HepG2 (cell line): ENCODE data around the gene TFEB. TPM values are rescaled to one million over a fixed set of nuclear protein-coding genes. Genes with fewer than 3 reads are reported as not detected.

ENCODE experiments used
- ATAC-seq: fragments of 200-7000 bp; cut with Tn5 transposase; 3 replicates; pipeline ENCODE4 v1.9.1; 2020; ENCODE audit warnings: mild to moderate bottlenecking, moderate library complexity
- BruUV-seq: library from RNA; stranded (reverse); fragments of 400-500 nt; replicated peaks from 2 replicates; lab custom pipeline; 2021; lab: Mats Ljungman, UMichigan
- CTCF ChIA-PET: fragments of 300-600 bp; formaldehyde crosslinking; extraction: SDS; loops from one replicate; lab custom pipeline; 2021; ENCODE audit warnings: low total read pairs, inconsistent platforms, low intra/inter-chr PET ratio; lab: Yijun Ruan, JAX
- POLR2A ChIA-PET: fragments of 350-600 bp; sonication (Branson Sonifier 250); formaldehyde crosslinking; loops from one replicate; lab custom pipeline; 2020; ENCODE audit warnings: antibody characterized with exemption, inconsistent platforms; lab: Yijun Ruan, JAX
- DNase-seq: peaks from one replicate; pipeline ENCODE4 v3.0.0-alpha.2; 2015; ENCODE audit warnings: low spot score
- FAIRE-seq: peaks from 3 replicates; lab custom pipeline; 2011; peaks lifted over from hg19 to GRCh38; lab: Jason Lieb, UNC
- H2AFZ ChIP-seq: one replicate; pipeline ENCODE4 v1.6.1; 2011; ENCODE audit warnings: low read length, inconsistent platforms
- H3K27ac ChIP-seq: fragments of 300-600 bp; 3 replicates; pipeline ENCODE4 v1.8.0; 2011; ENCODE audit warnings: mixed run types, mild to moderate bottlenecking, mixed read lengths, low read length, inconsistent platforms; ENCODE audit not compliant: insufficient read depth; ENCODE audit errors: extremely low read length
- H3K27me3 ChIP-seq, 2 experiments: fragments of 200-600 bp in 1 of 2; 2 replicates in 1 of 2; 3 replicates in 1 of 2; pipeline versions ENCODE4 v1.6.0 to v1.8.0; 2011; ENCODE audit warnings: low read length in 2 of 2, mild to moderate bottlenecking in 2 of 2, moderate library complexity in 2 of 2, inconsistent platforms in 1 of 2; ENCODE audit not compliant: insufficient read depth in 2 of 2, control insufficient read depth in 1 of 2
- H3K36me3 ChIP-seq, 2 experiments: fragments of 200-600 bp in 1 of 2; replicated peaks in 1 of 2; 2 replicates in 1 of 2; 3 replicates in 1 of 2; pipeline versions ENCODE4 v1.5.1 to v1.8.0; 2011; ENCODE audit warnings: low read length in 2 of 2, inconsistent platforms in 1 of 2; ENCODE audit not compliant: insufficient read depth in 2 of 2, control insufficient read depth in 1 of 2
- H3K4me1 ChIP-seq: 2 replicates; pipeline ENCODE4 v1.5.1; 2012; ENCODE audit warnings: low read length, inconsistent platforms; ENCODE audit not compliant: insufficient read depth
- H3K4me2 ChIP-seq: 2 replicates; pipeline ENCODE4 v1.6.0; 2011; ENCODE audit warnings: low read depth, low read length, inconsistent platforms
- H3K4me3 ChIP-seq, 3 experiments: fragments of 200-600 bp in 1 of 3; sonication (generic), shearing (Covaris generic) in 1 of 3; replicated peaks in 1 of 3; 2 replicates each; pipeline ENCODE4 v1.5.1; 2011 to 2016; ENCODE audit warnings: low read length in 3 of 3, inconsistent platforms in 2 of 3, low read depth in 2 of 3, mild to moderate bottlenecking in 2 of 3, control low read depth in 1 of 3, mixed read lengths in 1 of 3; ENCODE audit not compliant: insufficient read depth in 1 of 3
- H3K79me2 ChIP-seq: one replicate; pipeline ENCODE4 v1.6.1; 2011; ENCODE audit warnings: low read length, inconsistent platforms; ENCODE audit not compliant: insufficient read depth
- H3K9ac ChIP-seq: 2 replicates; pipeline ENCODE4 v1.6.0; 2011; ENCODE audit warnings: mild to moderate bottlenecking, low read depth, low read length, inconsistent platforms; ENCODE audit not compliant: insufficient read depth
- H3K9me3 ChIP-seq: 2 replicates; pipeline ENCODE4 v1.5.1; 2012; ENCODE audit warnings: mild to moderate bottlenecking, low read length
- H4K20me1 ChIP-seq: 2 replicates; pipeline ENCODE4 v1.6.0; 2011; ENCODE audit warnings: inconsistent platforms, mild to moderate bottlenecking, low read length, moderate library complexity; ENCODE audit not compliant: insufficient read depth
- CBX2 ChIP-seq, 2 experiments: fragments of 200-600 bp in 1 of 2; sonication (generic); formaldehyde crosslinking in 1 of 2; IDR thresholded peaks; 2 replicates each; pipeline versions ENCODE4 v1.7.0 to v1.8.1; 2018 to 2022; ENCODE audit warnings: low read depth in 2 of 2, low read length in 1 of 2, mild to moderate bottlenecking in 1 of 2, missing genetic modification reagents in 1 of 2
- CTCF ChIP-seq: sonication (generic); formaldehyde crosslinking; IDR thresholded peaks from 2 replicates; pipeline ENCODE4 v1.5.0; 2020; ENCODE audit warnings: mild to moderate bottlenecking, missing genetic modification reagents, moderate library complexity
- DNMT3B ChIP-seq: conservative IDR thresholded peaks from 2 replicates; pipeline ENCODE4 v1.6.1; 2016; ENCODE audit warnings: missing biosample characterization, control low read depth
- GMEB1 ChIP-seq: sonication (generic); formaldehyde crosslinking; IDR thresholded peaks from 2 replicates; pipeline ENCODE4 v1.5.1; 2020; ENCODE audit warnings: missing genetic modification reagents, mild to moderate bottlenecking, borderline replicate concordance
- RBM39 ChIP-seq: fragments of 200-400 bp; formaldehyde crosslinking; IDR thresholded peaks from one replicate; pipeline ENCODE4 v1.6.1; 2018; ENCODE audit warnings: antibody characterized with exemption, mild to moderate bottlenecking, low read depth, low read length; ENCODE audit not compliant: poor library complexity, severe bottlenecking
- SAFB2 ChIP-seq: sonication (generic); formaldehyde crosslinking; IDR thresholded peaks from 2 replicates; pipeline ENCODE4 v1.5.1; 2020; ENCODE audit warnings: missing genetic modification reagents, low read depth, mild to moderate bottlenecking, borderline replicate concordance
- SIX1 ChIP-seq: sonication (generic); formaldehyde crosslinking; IDR thresholded peaks from 2 replicates; pipeline ENCODE4 v1.4.0; 2020; ENCODE audit warnings: missing genetic modification reagents, borderline replicate concordance
- ZFP91 ChIP-seq: sonication (generic); formaldehyde crosslinking; IDR thresholded peaks from 2 replicates; pipeline ENCODE4 v1.9.0; 2022; ENCODE audit warnings: missing genetic modification reagents, mild to moderate bottlenecking, borderline replicate concordance
- ZNF232 ChIP-seq: sonication (generic); formaldehyde crosslinking; IDR thresholded peaks from 2 replicates; pipeline ENCODE4 v1.4.0; 2020; ENCODE audit warnings: missing genetic modification reagents, borderline replicate concordance
- ZNF337 ChIP-seq: sonication (generic); formaldehyde crosslinking; IDR thresholded peaks from 2 replicates; pipeline ENCODE4 v1.5.1; 2020; ENCODE audit warnings: missing genetic modification reagents, low read depth, mild to moderate bottlenecking, borderline replicate concordance
- ZNF446 ChIP-seq: sonication (generic); formaldehyde crosslinking; IDR thresholded peaks from 2 replicates; pipeline ENCODE4 v1.5.0; 2020; ENCODE audit warnings: mild to moderate bottlenecking, missing genetic modification reagents
- ZNF460 ChIP-seq: sonication (generic); formaldehyde crosslinking; IDR thresholded peaks from 2 replicates; pipeline ENCODE4 v1.5.1; 2020; ENCODE audit warnings: missing genetic modification reagents, mild to moderate bottlenecking, borderline replicate concordance
- ZNF605 ChIP-seq: sonication (generic); formaldehyde crosslinking; IDR thresholded peaks from 2 replicates; pipeline ENCODE4 v1.8.0; 2022; ENCODE audit warnings: mild to moderate bottlenecking, missing genetic modification reagents
- ZNF7 ChIP-seq: IDR thresholded peaks from 2 replicates; pipeline ENCODE4 v1.6.1; 2016; ENCODE audit warnings: missing biosample characterization, missing genetic modification reagents
- ZNF724P ChIP-seq: sonication (generic); formaldehyde crosslinking; IDR thresholded peaks from 2 replicates; pipeline ENCODE4 v1.8.0; 2022; ENCODE audit warnings: missing genetic modification reagents, borderline replicate concordance
- ZSCAN12 ChIP-seq: sonication (generic); formaldehyde crosslinking; IDR thresholded peaks from 2 replicates; pipeline ENCODE4 v1.9.0; 2021; ENCODE audit warnings: mild to moderate bottlenecking, missing genetic modification reagents
- WGBS: methylation state at CpG from one replicate; pipeline ENCODE4 v1.1.6; 2017; ENCODE audit warnings: low lambda C conversion rate; 5-methylcytosine and 5-hydroxymethylcytosine counted together
- in situ Hi-C: cut with HindIII; loops from 2 replicates; pipeline ENCODE4 v1.10.0; 2017; ENCODE audit warnings: low pct_unique_long_range_greater_than_20kb; ENCODE audit not compliant: extremely low pct_ligation_motif_present
- intact Hi-C: fragments of 100-400 bp; cut with micrococcal nuclease; formaldehyde crosslinking; loops from one replicate; pipeline ENCODE4 v1.10.0; 2022; ENCODE audit not compliant: unreplicated experiment
- polyA plus RNA-seq, 8 experiments: library from polyadenylated mRNA; depleted of rRNA in 3 of 8; stranded (reverse) in 7 of 8; unstranded in 1 of 8; fragments of >200 nt; fragmentation: Illumina TruSeq in 4 of 8; extraction: Trizol in 4 of 8; gene quantifications; 2 replicates each; pipeline versions ENCODE4 v1.2.1 to v1.2.3, GENCODE V29; 2011 to 2016; ENCODE audit warnings: low read depth in 4 of 8, missing spikeins in 1 of 8, mixed read lengths in 1 of 8; ENCODE audit not compliant: insufficient read depth in 1 of 8
- total RNA-seq, 5 experiments: library from RNA; depleted of rRNA; stranded (reverse); fragments of >200 nt; fragmentation: Illumina TruSeq; extraction: Trizol; gene quantifications; 2 replicates each; pipeline ENCODE4 v1.2.3, GENCODE V29; 2016; ENCODE audit warnings: low read depth in 1 of 5

Gene TFEB
- total and polyA plus RNA-seq, 2 of the 13 experiments (the other 11 are each of a cell fraction or from before 2014, with no cell fraction given), result 13.3 to 18.7 TPM

- WGBS, result 37% methylated on average over 16 of the region's 19 CpGs
- no peaks in the 10 kb centered on the region for H3K36me3 ChIP-seq
- DNase-seq (peak; percentile 58), FAIRE-seq (peak; percentile 44), ATAC-seq (peak; percentile 62)
- no peaks in the 10 kb centered on the region; a peak in 1 of 5 replicates for H3K27me3 ChIP-seq
- H3K4me1 ChIP-seq, result peaks cover 62% of the 10 kb centered on the region
- intact Hi-C loops (loop anchor here (10.0 kb wide), 1 partner anchor 316 kb away; no protein-coding TSS in a partner anchor), in situ Hi-C loops (no loop called here)
- CTCF ChIA-PET, result interaction anchor here (1.3 to 1.8 kb wide), 2 partner anchors 22 to 48 kb away, joined by 3 to 4 read pairs; no protein-coding TSS in a partner anchor
- peak overlapping the region in 2 of 3 experiments; percentile 23 to 43; a peak in 3 of 6 replicates for H3K4me3 ChIP-seq
- peak overlapping the region; percentile 65 for H3K4me2 ChIP-seq
- POLR2A ChIA-PET, result interaction anchor here (0.7 to 1.9 kb wide), 5 partner anchors 13 to 59 kb away, joined by 3 to 6 read pairs (median 3); partner anchors contain the start of genes FRS3 and TOMM6
- H3K79me2 ChIP-seq, result peaks cover 5% of the 10 kb centered on the region
- BruUV-seq, result no TSS peak
- peak overlapping the region; percentile 34 for H3K9ac ChIP-seq
- peak overlapping the region; percentile 49 for H3K27ac ChIP-seq
- no peaks in the 10 kb centered on the region for H3K9me3 ChIP-seq
- no peak overlapping the region for H2AFZ ChIP-seq
- H4K20me1 ChIP-seq, result no peaks in the 10 kb centered on the region
- TF ChIP-seq RBM39, result peak; percentile 70
- no peak for TF ChIP-seq ZSCAN12 (CRISPR knock-in tag)
- no peak for TF ChIP-seq SAFB2
- TF ChIP-seq ZNF605 (CRISPR knock-in tag), result peak; percentile 64; the same call in 1 of the 2 replicates
- no peak for TF ChIP-seq ZNF460 (CRISPR knock-in tag)
- peak; percentile 59; the same call in 1 of the 2 replicates for TF ChIP-seq ZFP91
- no peak for TF ChIP-seq ZNF724P (CRISPR knock-in tag)
- 0 out of 2 replicates have a peak, but pooled peaks have one; percentile 54 for TF ChIP-seq ZNF446 (CRISPR knock-in tag)
- TF ChIP-seq CBX2 (IDR thresholded peaks at IDR 0.05; ENCODE audit: low read depth, low read length), result no peak
- no peak for TF ChIP-seq CBX2 (CRISPR knock-in tag; IDR thresholded peaks at IDR 0.05; ENCODE audit: low read depth)
- TF ChIP-seq DNMT3B (CRISPR knock-in tag), result no peak
- no peak for TF ChIP-seq GMEB1 (CRISPR knock-in tag)
- TF ChIP-seq ZNF337, result no peak
- no peak for TF ChIP-seq ZNF232 (CRISPR knock-in tag)
- no peak for TF ChIP-seq ZNF7
- TF ChIP-seq CTCF (CRISPR knock-in tag), result 0 out of 2 replicates have a peak, but pooled peaks have one; percentile 26
- TF ChIP-seq SIX1, result no peak
Observed at GRCh38 chr6:41728073-41728936, 7.1 kb downstream of the TFEB start.
